MM.1S (cell line): ENCODE results near the gene ITSN2.

Experiments used
- EZH2 ChIP-seq: fragments of 300-600 bp; sonication (generic); optimal IDR thresholded peaks from 2 replicates; pipeline ENCODE3; 2017; ENCODE audit warnings: low read depth, mild to moderate bottlenecking, antibody characterized with exemption, low read length, mixed read lengths
- EZH2phosphoT487 ChIP-seq: fragments of 300-600 bp; sonication (generic); IDR thresholded peaks from 2 replicates; pipeline ENCODE4 v1.6.1; 2018; ENCODE audit warnings: antibody characterized with exemption, low read length
- TF ChIP-seq, protein P1 (sequence below): fragments of 300-600 bp; sonication (generic); IDR thresholded peaks from 2 replicates; pipeline ENCODE4 v1.5.1; 2016; ENCODE audit warnings: antibody characterized with exemption, low read length, mixed read lengths

GRCh38 chr2:24204505-24204904 is 155.8 kb downstream of the ITSN2 start:
- TF ChIP-seq, protein P1, sequence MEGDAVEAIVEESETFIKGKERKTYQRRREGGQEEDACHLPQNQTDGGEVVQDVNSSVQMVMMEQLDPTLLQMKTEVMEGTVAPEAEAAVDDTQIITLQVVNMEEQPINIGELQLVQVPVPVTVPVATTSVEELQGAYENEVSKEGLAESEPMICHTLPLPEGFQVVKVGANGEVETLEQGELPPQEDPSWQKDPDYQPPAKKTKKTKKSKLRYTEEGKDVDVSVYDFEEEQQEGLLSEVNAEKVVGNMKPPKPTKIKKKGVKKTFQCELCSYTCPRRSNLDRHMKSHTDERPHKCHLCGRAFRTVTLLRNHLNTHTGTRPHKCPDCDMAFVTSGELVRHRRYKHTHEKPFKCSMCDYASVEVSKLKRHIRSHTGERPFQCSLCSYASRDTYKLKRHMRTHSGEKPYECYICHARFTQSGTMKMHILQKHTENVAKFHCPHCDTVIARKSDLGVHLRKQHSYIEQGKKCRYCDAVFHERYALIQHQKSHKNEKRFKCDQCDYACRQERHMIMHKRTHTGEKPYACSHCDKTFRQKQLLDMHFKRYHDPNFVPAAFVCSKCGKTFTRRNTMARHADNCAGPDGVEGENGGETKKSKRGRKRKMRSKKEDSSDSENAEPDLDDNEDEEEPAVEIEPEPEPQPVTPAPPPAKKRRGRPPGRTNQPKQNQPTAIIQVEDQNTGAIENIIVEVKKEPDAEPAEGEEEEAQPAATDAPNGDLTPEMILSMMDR = no peak
- TF ChIP-seq EZH2 (no peak), EZH2phosphoT487 (no peak)
